Panc1 (cell line): ENCODE measurements around the gene RAPGEF5. TPM values are rescaled to one million over a fixed set of nuclear protein-coding genes. Genes with fewer than 3 reads are reported as not detected.

Experiments used
- ATAC-seq: fragments of 200-7000 bp; cut with Tn5 transposase; 2 replicates; pipeline ENCODE4 v1.9.1; 2020; ENCODE audit warnings: mild to moderate bottlenecking, moderate library complexity
- BruUV-seq: library from RNA; stranded (reverse); fragments of 400-500 nt; replicated peaks from 2 replicates; lab custom pipeline; 2021; lab: Mats Ljungman, UMichigan
- CTCF ChIA-PET: fragments of 300-600 bp; sonication (Branson Sonifier 250); formaldehyde crosslinking; loops from one replicate; lab custom pipeline; 2022; ENCODE audit warnings: antibody characterized with exemption; lab: Charles Lee
- POLR2A ChIA-PET: fragments of 300-600 bp; sonication (Branson Sonifier 250); formaldehyde crosslinking; loops from one replicate; lab custom pipeline; 2022; ENCODE audit warnings: antibody characterized with exemption; lab: Charles Lee
- DNase-seq: peaks from one replicate; pipeline ENCODE4 v3.0.0-alpha.2; 2010; ENCODE audit warnings: low read depth, low spot score
- H3K27ac ChIP-seq: 2 replicates; pipeline ENCODE4 v1.5.1; 2011; ENCODE audit warnings: mild to moderate bottlenecking, low read length, inconsistent platforms
- H3K27me3 ChIP-seq: fragments of 200-500 bp; sonication (Bioruptor generic); 2 replicates; pipeline ENCODE4 v1.6.0; 2014; ENCODE audit warnings: low read length, inconsistent platforms; ENCODE audit not compliant: control insufficient read depth, insufficient read depth
- H3K36me3 ChIP-seq: fragments of 200-500 bp; sonication (Bioruptor generic); 2 replicates; pipeline ENCODE4 v1.5.1; 2014; ENCODE audit warnings: inconsistent platforms, mild to moderate bottlenecking, low read length, moderate library complexity; ENCODE audit not compliant: control insufficient read depth, insufficient read depth
- H3K4me1 ChIP-seq: 2 replicates; pipeline ENCODE4 v1.5.1; 2011; ENCODE audit warnings: inconsistent platforms, mild to moderate bottlenecking, low read length, moderate library complexity; ENCODE audit not compliant: control insufficient read depth, insufficient read depth
- H3K4me3 ChIP-seq, 2 experiments: 2 replicates each; pipeline ENCODE4 v1.5.1; 2011 to 2012; ENCODE audit warnings: low read depth in 2 of 2, low read length in 2 of 2, mild to moderate bottlenecking in 2 of 2, inconsistent platforms in 1 of 2, moderate library complexity in 1 of 2
- H3K9me3 ChIP-seq: fragments of 200-500 bp; sonication (Bioruptor generic); 2 replicates; pipeline ENCODE4 v1.5.1; 2014; ENCODE audit warnings: low read depth, mild to moderate bottlenecking, inconsistent platforms, low read length, moderate library complexity; ENCODE audit not compliant: control insufficient read depth, insufficient read depth
- CTCF ChIP-seq: fragments of 450-650 bp; IDR thresholded peaks from 2 replicates; pipeline ENCODE4 v1.5.1; 2017; ENCODE audit warnings: mild to moderate bottlenecking
- POLR2AphosphoS5 ChIP-seq: IDR thresholded peaks from 2 replicates; pipeline ENCODE4 v1.6.1; 2012; ENCODE audit warnings: mild to moderate bottlenecking, low read depth, low read length, moderate library complexity
- REST ChIP-seq, 2 experiments: IDR thresholded peaks; 2 replicates each; pipeline ENCODE4 v1.6.1; 2011 to 2012; ENCODE audit warnings: low read depth in 2 of 2, control low read depth in 1 of 2, low read length in 1 of 2, mild to moderate bottlenecking in 1 of 2, moderate library complexity in 1 of 2; ENCODE audit not compliant: insufficient read depth in 1 of 2
- SIN3A ChIP-seq: IDR thresholded peaks from 2 replicates; pipeline ENCODE4 v1.6.1; 2012; ENCODE audit warnings: low read depth, mild to moderate bottlenecking, low read length, moderate library complexity, borderline replicate concordance; ENCODE audit not compliant: insufficient read depth
- TCF7L2 ChIP-seq: IDR thresholded peaks from 2 replicates; pipeline ENCODE4 v1.6.1; 2011; ENCODE audit warnings: mild to moderate bottlenecking, low read depth, low read length, inconsistent platforms
- in situ Hi-C: cut with HindIII; loops from 2 replicates; pipeline ENCODE4 v1.10.0; 2016; ENCODE audit warnings: low sequenced_read_pairs, low pct_unique_long_range_greater_than_20kb
- intact Hi-C: fragments of 100-400 bp; cut with micrococcal nuclease; formaldehyde crosslinking; loops from one replicate; pipeline ENCODE4 v1.10.0; 2022; ENCODE audit not compliant: unreplicated experiment
- total RNA-seq: library from RNA; stranded (reverse); gene quantifications from one replicate; pipeline ENCODE4 v1.2.1, GENCODE V29; 2021; ENCODE audit not compliant: unreplicated experiment

RAPGEF5 gene
- total RNA-seq, 1 experiment from 2014 or later: 1.4 TPM

GRCh38 chr7:22230238-22230637, 126.7 kb downstream of the RAPGEF5 start:
- DNase-seq: no peak
- intact Hi-C loops (no loop called here), in situ Hi-C loops (no loop called here)
- H3K27me3 ChIP-seq: no peaks in the 10 kb centered on the region
- POLR2A ChIA-PET: no interaction called here
- H3K4me1 ChIP-seq: no peaks in the 10 kb centered on the region
- H3K36me3 ChIP-seq: no peaks in the 10 kb centered on the region
- H3K9me3 ChIP-seq: no peaks in the 10 kb centered on the region
- no TSS peak for BruUV-seq
- ATAC-seq: no peak
- H3K27ac ChIP-seq: no peak overlapping the region
- H3K4me3 ChIP-seq: no peak overlapping the region
- CTCF ChIA-PET: no interaction called here
- TF ChIP-seq POLR2AphosphoS5 (no peak), REST (IDR thresholded peaks at IDR 0.05; ENCODE audit: insufficient read depth in 1 of 2, low read depth in 2 of 2, low read length in 1 of 2) (no peak), CTCF (no peak), SIN3A (no peak), TCF7L2 (no peak)

DNA sequence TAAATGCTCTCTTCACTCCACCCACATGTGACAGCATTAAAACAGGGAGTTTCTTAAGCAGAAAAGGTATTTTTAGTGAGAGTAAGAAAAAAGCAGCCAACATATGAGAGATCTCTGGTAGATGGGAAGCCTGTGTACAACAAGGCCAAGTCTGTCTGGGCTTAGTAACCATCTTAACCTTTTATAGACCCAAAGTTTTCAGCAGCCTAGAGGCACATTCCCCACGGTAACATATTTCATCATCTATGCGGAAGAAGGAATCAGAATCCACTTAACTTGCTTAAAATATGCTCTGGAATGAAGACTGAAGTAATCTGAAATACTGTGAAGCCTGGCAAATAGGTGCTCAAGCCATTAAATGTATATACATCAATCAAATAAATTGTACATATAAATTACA, 127.8 kb downstream of the RAPGEF5 start:
- no peak for DNase-seq
- no peak overlapping the region for H3K4me3 ChIP-seq
- TF ChIP-seq CTCF: no peak
- TF ChIP-seq SIN3A: no peak
- no peak for TF ChIP-seq TCF7L2
- no peak for TF ChIP-seq REST (IDR thresholded peaks at IDR 0.05; ENCODE audit: insufficient read depth in 1 of 2, low read depth in 2 of 2, low read length in 1 of 2)
- TF ChIP-seq POLR2AphosphoS5: no peak
- H3K27ac ChIP-seq: no peak overlapping the region
- intact Hi-C loops: no loop called here
- H3K36me3 ChIP-seq: no peaks in the 10 kb centered on the region
- no TSS peak for BruUV-seq
- no peaks in the 10 kb centered on the region for H3K27me3 ChIP-seq
- ChIA-PET POLR2A (no interaction called here), CTCF (no interaction called here)
- no peak for ATAC-seq
- H3K9me3 ChIP-seq: no peaks in the 10 kb centered on the region
- in situ Hi-C loops: no loop called here
- H3K4me1 ChIP-seq: no peaks in the 10 kb centered on the region
